ENCODE results near the gene RAB3A. TPM values are rescaled to one million over a fixed set of nuclear protein-coding genes. Genes with fewer than 3 reads are reported as not detected.

The RAB3A gene
- polyA plus RNA-seq, 2 of the 4 experiments (the other 2 are of a cell fraction), result 0.39 to 1.0 TPM

DNA sequence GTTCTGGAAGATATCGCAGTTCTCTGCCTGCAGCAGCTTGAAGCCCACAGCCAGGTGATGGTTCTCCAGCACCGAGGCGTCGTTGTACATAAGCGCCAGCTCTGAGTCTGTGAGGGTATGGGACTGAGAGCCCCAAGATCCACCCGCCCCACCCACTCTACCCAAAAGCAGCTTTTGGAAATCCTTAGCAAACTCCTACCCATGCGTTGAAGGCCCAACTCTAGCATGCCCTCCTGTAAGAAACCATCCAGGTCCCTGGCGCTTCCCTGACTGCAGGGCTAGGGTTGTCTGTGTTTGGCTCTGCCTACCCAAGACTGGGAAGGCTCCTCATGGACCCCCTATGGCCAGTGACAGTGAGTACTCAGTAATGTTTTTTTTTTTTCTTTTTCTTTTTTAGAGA, 12.9 kb upstream of the RAB3A start:
- H3K27ac ChIP-seq, result no peak overlapping the region
- peaks cover 4% of the 10 kb centered on the region; the same call in 1 of the 3 replicates for H3K4me1 ChIP-seq
- POLR2A ChIA-PET, result no interaction called here
- FAIRE-seq (no peak), DNase-seq (ENCODE audit: low read depth in 1 of 2, low spot score in 1 of 2) (no peak), ATAC-seq (no peak)
- no peak overlapping the region for H3K4me3 ChIP-seq
- CTCF ChIA-PET, result interaction anchor here (1.2 kb wide), 1 partner anchor 35 kb away, joined by 3 read pairs; no protein-coding TSS in a partner anchor
- no peak overlapping the region for H3K4me2 ChIP-seq
- 93% methylated on average over 8 of the region's 8 CpGs for WGBS (ENCODE audit: missing lambda C conversion rate)
- no peaks in the 10 kb centered on the region for H3K9me3 ChIP-seq
- TF ChIP-seq NFE2L2 (conservative IDR thresholded peaks at IDR 0.05; ENCODE audit: low read length), result no peak

DNA sequence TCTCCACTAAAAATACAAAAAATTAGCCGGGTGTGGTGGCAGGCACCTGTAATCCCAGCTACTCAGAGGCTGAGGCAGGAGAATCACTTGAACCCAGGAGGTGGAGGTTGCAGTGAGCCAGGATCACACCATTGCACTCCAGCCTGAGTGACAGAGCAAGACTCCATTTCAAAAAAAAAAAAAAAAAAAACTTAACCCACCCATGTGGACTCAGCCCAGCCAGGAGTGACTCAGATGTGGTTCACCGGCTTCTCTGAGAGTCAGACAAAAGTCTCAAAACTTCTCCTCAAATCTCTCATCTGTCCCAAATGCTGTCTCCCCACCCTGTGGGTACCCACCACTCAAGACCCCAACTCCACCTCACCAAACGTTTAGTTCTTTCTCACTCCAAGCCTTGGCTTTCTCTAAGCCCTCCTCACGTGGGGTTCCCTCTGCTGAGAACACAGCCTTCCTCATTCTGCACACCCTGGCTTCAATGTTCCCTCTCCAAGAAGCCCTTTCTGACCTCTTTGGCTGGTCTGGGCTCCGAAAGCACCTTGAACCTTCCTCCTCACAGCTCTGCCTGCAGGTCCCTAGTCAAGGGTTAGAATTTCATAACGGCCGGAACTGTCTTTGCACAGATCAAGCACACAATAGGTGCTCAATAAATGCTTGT, 11.1 kb upstream of the RAB3A start:
- WGBS (ENCODE audit: missing lambda C conversion rate), result 53% methylated on average over 7 of the region's 7 CpGs
- 0 out of 3 replicates have a peak overlapping the region, but pooled peaks have one; percentile 17 for H3K4me2 ChIP-seq

DNA sequence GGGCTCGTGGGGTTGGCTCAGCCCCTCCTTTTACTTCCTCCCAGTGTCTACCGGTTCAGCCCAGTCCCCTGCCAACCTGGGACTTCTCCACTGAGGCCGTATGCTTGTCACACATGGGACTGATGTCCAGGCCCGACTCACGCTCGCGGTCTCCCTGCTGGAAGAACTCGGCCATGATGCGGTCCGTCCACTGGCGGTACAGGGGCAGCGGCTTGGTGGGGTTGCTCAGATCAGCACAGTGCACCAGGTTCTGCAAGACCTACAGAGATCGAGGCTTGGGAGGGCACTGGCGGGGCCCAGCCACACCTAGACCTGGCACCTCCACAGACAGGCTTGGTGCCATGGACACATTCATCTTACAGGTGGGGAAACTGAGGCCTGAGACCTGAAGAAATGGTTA, 7.8 kb upstream of the RAB3A start:
- Histone ChIP-seq H3K4me2 (no peak overlapping the region), H3K9me3 (no peaks in the 10 kb centered on the region), H3K27ac (no peak overlapping the region), H3K4me1 (peaks cover 4% of the 10 kb centered on the region; the same call in 1 of the 3 replicates), H3K4me3 (no peak overlapping the region)
- ATAC-seq, result no peak
- ChIA-PET CTCF (interaction anchor here (1.0 kb wide), 1 partner anchor 40 kb away, joined by 4 read pairs; no protein-coding TSS in a partner anchor), POLR2A (no interaction called here)
- 76% methylated on average over 7 of the region's 14 CpGs for WGBS (ENCODE audit: missing lambda C conversion rate)
- no peak for DNase-seq (ENCODE audit: low read depth in 1 of 2, low spot score in 1 of 2)
- TF ChIP-seq CBX2 (IDR thresholded peaks at IDR 0.05; ENCODE audit: borderline replicate concordance, low read depth) (no peak), HDAC2 (IDR thresholded peaks at IDR 0.05) (no peak), JUN (IDR thresholded peaks at IDR 0.05) (no peak), FOSB (CRISPR knock-in tag; IDR thresholded peaks at IDR 0.05) (no peak), HOXB5 (CRISPR knock-in tag; IDR thresholded peaks at IDR 0.05) (no peak), ZFP36 (IDR thresholded peaks at IDR 0.05; ENCODE audit: borderline replicate concordance, partially characterized antibody) (no peak), RAD21 (conservative IDR thresholded peaks at IDR 0.05 in 1 of 2, IDR thresholded peaks at IDR 0.05 in 1 of 2) (no peak), SMC3 (IDR thresholded peaks at IDR 0.05) (no peak), CHD2 (IDR thresholded peaks at IDR 0.05; ENCODE audit: low read length, partially characterized antibody) (no peak), PHF8 (IDR thresholded peaks at IDR 0.05; ENCODE audit: borderline replicate concordance, low read depth) (no peak), EHF (CRISPR knock-in tag; IDR thresholded peaks at IDR 0.05) (no peak), ZNF302 (CRISPR knock-in tag; IDR thresholded peaks at IDR 0.05) (no peak), TFCP2L1 (CRISPR knock-in tag; IDR thresholded peaks at IDR 0.05) (no peak), JUNB (IDR thresholded peaks at IDR 0.05) (no peak), GATA3 (IDR thresholded peaks at IDR 0.05; ENCODE audit: borderline replicate concordance) (no peak), TP53 (CRISPR knock-in tag; IDR thresholded peaks at IDR 0.05) (no peak)
- TF ChIP-seq, protein P1, sequence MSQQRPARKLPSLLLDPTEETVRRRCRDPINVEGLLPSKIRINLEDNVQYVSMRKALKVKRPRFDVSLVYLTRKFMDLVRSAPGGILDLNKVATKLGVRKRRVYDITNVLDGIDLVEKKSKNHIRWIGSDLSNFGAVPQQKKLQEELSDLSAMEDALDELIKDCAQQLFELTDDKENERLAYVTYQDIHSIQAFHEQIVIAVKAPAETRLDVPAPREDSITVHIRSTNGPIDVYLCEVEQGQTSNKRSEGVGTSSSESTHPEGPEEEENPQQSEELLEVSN (IDR thresholded peaks at IDR 0.05; ENCODE audit: borderline replicate concordance, low read depth), result no peak
- no peak for FAIRE-seq

More for the DNA sequence above, 11.1 kb upstream of the RAB3A start:
- FAIRE-seq (no peak), DNase-seq (ENCODE audit: low read depth in 1 of 2, low spot score in 1 of 2) (no peak), ATAC-seq (peak; percentile 40 to 64; a peak in 3 of 6 replicates)
- Histone ChIP-seq H3K27ac (no peak overlapping the region), H3K4me3 (no peak overlapping the region), H3K4me1 (peaks cover 4% of the 10 kb centered on the region; the same call in 1 of the 3 replicates), H3K9me3 (no peaks in the 10 kb centered on the region)
- no peak for TF ChIP-seq EHF (CRISPR knock-in tag; IDR thresholded peaks at IDR 0.05)
- no peak for TF ChIP-seq JUNB (IDR thresholded peaks at IDR 0.05)
- no peak for TF ChIP-seq HEYL (CRISPR knock-in tag; IDR thresholded peaks at IDR 0.05)
- TF ChIP-seq RNF2 (IDR thresholded peaks at IDR 0.05; ENCODE audit: borderline replicate concordance, low read depth), result no peak
- TF ChIP-seq, protein P2, sequence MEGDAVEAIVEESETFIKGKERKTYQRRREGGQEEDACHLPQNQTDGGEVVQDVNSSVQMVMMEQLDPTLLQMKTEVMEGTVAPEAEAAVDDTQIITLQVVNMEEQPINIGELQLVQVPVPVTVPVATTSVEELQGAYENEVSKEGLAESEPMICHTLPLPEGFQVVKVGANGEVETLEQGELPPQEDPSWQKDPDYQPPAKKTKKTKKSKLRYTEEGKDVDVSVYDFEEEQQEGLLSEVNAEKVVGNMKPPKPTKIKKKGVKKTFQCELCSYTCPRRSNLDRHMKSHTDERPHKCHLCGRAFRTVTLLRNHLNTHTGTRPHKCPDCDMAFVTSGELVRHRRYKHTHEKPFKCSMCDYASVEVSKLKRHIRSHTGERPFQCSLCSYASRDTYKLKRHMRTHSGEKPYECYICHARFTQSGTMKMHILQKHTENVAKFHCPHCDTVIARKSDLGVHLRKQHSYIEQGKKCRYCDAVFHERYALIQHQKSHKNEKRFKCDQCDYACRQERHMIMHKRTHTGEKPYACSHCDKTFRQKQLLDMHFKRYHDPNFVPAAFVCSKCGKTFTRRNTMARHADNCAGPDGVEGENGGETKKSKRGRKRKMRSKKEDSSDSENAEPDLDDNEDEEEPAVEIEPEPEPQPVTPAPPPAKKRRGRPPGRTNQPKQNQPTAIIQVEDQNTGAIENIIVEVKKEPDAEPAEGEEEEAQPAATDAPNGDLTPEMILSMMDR (IDR thresholded peaks at IDR 0.05), result no peak
- TF ChIP-seq EHMT2 (IDR thresholded peaks at IDR 0.05; ENCODE audit: low read depth), result no peak
- TF ChIP-seq, protein P3, sequence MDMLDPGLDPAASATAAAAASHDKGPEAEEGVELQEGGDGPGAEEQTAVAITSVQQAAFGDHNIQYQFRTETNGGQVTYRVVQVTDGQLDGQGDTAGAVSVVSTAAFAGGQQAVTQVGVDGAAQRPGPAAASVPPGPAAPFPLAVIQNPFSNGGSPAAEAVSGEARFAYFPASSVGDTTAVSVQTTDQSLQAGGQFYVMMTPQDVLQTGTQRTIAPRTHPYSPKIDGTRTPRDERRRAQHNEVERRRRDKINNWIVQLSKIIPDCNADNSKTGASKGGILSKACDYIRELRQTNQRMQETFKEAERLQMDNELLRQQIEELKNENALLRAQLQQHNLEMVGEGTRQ (IDR thresholded peaks at IDR 0.05), result no peak
- TF ChIP-seq POLR2A (IDR thresholded peaks at IDR 0.05; ENCODE audit: low read length), result no peak
- TF ChIP-seq PHF8 (IDR thresholded peaks at IDR 0.05; ENCODE audit: borderline replicate concordance, low read depth), result no peak
- no peak for TF ChIP-seq GATA3 (IDR thresholded peaks at IDR 0.05; ENCODE audit: borderline replicate concordance)
- TF ChIP-seq KDM1A (IDR thresholded peaks at IDR 0.05; ENCODE audit: low read depth), result no peak
- TF ChIP-seq FOSL2 (IDR thresholded peaks at IDR 0.05), result no peak
- TF ChIP-seq FOSL2 (CRISPR knock-in tag; IDR thresholded peaks at IDR 0.05), result no peak
- TF ChIP-seq MAFK (IDR thresholded peaks at IDR 0.05; ENCODE audit: partially characterized antibody), result no peak
- no peak for TF ChIP-seq ZNF302 (CRISPR knock-in tag; IDR thresholded peaks at IDR 0.05)
- no peak for TF ChIP-seq RCOR1 (IDR thresholded peaks at IDR 0.05; ENCODE audit: low read depth, low read length)
- no peak for TF ChIP-seq CEBPB (IDR thresholded peaks at IDR 0.05)
- TF ChIP-seq, protein P4, sequence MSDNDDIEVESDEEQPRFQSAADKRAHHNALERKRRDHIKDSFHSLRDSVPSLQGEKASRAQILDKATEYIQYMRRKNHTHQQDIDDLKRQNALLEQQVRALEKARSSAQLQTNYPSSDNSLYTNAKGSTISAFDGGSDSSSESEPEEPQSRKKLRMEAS (IDR thresholded peaks at IDR 0.05), result no peak
- POLR2A ChIA-PET, result interaction anchor here (0.7 kb wide), 1 partner anchor 18 kb away, joined by 6 read pairs; no protein-coding TSS in a partner anchor
- CTCF ChIA-PET, result interaction anchor here (0.8 to 1.1 kb wide), 3 partner anchors 37 to 198 kb away, joined by 3 to 4 read pairs (median 3); no protein-coding TSS in a partner anchor

Measured in A549 (cell line).